Endometrial microvascular endothelial cells (primary cell): ENCODE data around the gene LIPA. TPM values are rescaled to one million over a fixed set of nuclear protein-coding genes. Genes with fewer than 3 reads are reported as not detected.

Source experiments
- in situ Hi-C: cut with HindIII; loops from 2 replicates; pipeline ENCODE4 v1.10.0; 2017; ENCODE audit warnings: low sequenced_read_pairs, low pct_unique_long_range_greater_than_20kb; ENCODE audit errors: inconsistent ontology term
- total RNA-seq: library from RNA; depleted of rRNA; stranded (reverse); fragments of >200 nt; gene quantifications from one replicate; pipeline ENCODE4 v1.2.3, GENCODE V29; 2015; ENCODE audit errors: inconsistent ontology term

LIPA gene
- total RNA-seq, 1 donor from 2014 or later, result 26.7 TPM

GRCh38 chr10:89245802-89246201, 5.8 kb downstream of the LIPA start:
- in situ Hi-C loops, result no loop called here

- in situ Hi-C loops, result no loop called here
These were observed 8.6 kb downstream of the LIPA start for GRCh38 chr10:89242840-89243568.

- in situ Hi-C loops, result no loop called here
These were observed 9.3 kb downstream of the LIPA start for GRCh38 chr10:89242345-89242684.

- in situ Hi-C loops, result no loop called here
These were observed 9.9 kb downstream of the LIPA start for GRCh38 chr10:89241486-89242344.

GRCh38 chr10:89241026-89241425, 10.5 kb downstream of the LIPA start:
- in situ Hi-C loops, result no loop called here

- in situ Hi-C loops, result no loop called here
These were observed 11.1 kb downstream of the LIPA start for GRCh38 chr10:89240519-89240918.

- in situ Hi-C loops, result no loop called here
These were observed 12.5 kb downstream of the LIPA start for GRCh38 chr10:89238956-89239644.

GRCh38 chr10:89237849-89238248, 13.7 kb downstream of the LIPA start:
- in situ Hi-C loops, result no loop called here

- in situ Hi-C loops, result no loop called here
These were observed 15.3 kb downstream of the LIPA start for GRCh38 chr10:89236226-89236797.

GRCh38 chr10:89235073-89235798, 16.3 kb downstream of the LIPA start:
- in situ Hi-C loops, result no loop called here

GRCh38 chr10:89233033-89233432, 18.5 kb downstream of the LIPA start:
- in situ Hi-C loops, result no loop called here

- in situ Hi-C loops, result no loop called here
These were observed 22.6 kb downstream of the LIPA start for GRCh38 chr10:89228962-89229361.

GRCh38 chr10:89228146-89228545, 23.4 kb downstream of the LIPA start:
- in situ Hi-C loops, result no loop called here

- in situ Hi-C loops, result no loop called here
These were observed 24.7 kb downstream of the LIPA start for GRCh38 chr10:89226891-89227290.

GRCh38 chr10:89224739-89225443, 26.7 kb downstream of the LIPA start:
- in situ Hi-C loops, result no loop called here

GRCh38 chr10:89221919-89222318, 29.7 kb downstream of the LIPA start:
- in situ Hi-C loops, result no loop called here

GRCh38 chr10:89219513-89220218, 31.9 kb downstream of the LIPA start:
- in situ Hi-C loops, result no loop called here
